Mesenchymal stem cell (in vitro differentiated cells and primary cell): Measurements from ENCODE around the gene C16orf82.

Experiments used
- DNase-seq: peaks from one replicate; pipeline ENCODE4 v3.0.0-alpha.2; 2013
- H2AFZ ChIP-seq: one replicate; pipeline ENCODE4 v1.6.1; 2013; ENCODE audit warnings: low read depth, mild to moderate bottlenecking, control low read depth, inconsistent platforms, low read length, moderate library complexity
- H2AK5ac ChIP-seq: 2 replicates; pipeline ENCODE4 v1.6.1; 2013; ENCODE audit warnings: low read length, moderate library complexity, mild to moderate bottlenecking, inconsistent platforms; ENCODE audit not compliant: severe bottlenecking
- H2BK120ac ChIP-seq: one replicate; pipeline ENCODE4 v1.6.1; 2013; ENCODE audit warnings: low read depth, mild to moderate bottlenecking, inconsistent platforms, low read length, moderate library complexity
- H2BK12ac ChIP-seq, 2 experiments: one replicate each; pipeline ENCODE4 v1.6.1; 2013; ENCODE audit warnings: inconsistent platforms in 2 of 2, low read length in 2 of 2, mild to moderate bottlenecking in 2 of 2, moderate library complexity in 2 of 2, control low read depth in 1 of 2
- H2BK15ac ChIP-seq: one replicate; pipeline ENCODE4 v1.6.1; 2013; ENCODE audit warnings: mild to moderate bottlenecking, low read depth, inconsistent platforms; ENCODE audit not compliant: poor library complexity, severe bottlenecking
- H2BK5ac ChIP-seq: 2 replicates; pipeline ENCODE4 v1.6.1; 2013; ENCODE audit warnings: low read depth, mild to moderate bottlenecking, low read length, control low read depth, inconsistent platforms; ENCODE audit not compliant: poor library complexity, severe bottlenecking
- H3K14ac ChIP-seq, 2 experiments: one replicate each; pipeline ENCODE4 v1.6.1; 2013; ENCODE audit warnings: inconsistent platforms in 2 of 2, low read length in 2 of 2, control low read depth in 1 of 2, mild to moderate bottlenecking in 1 of 2, moderate library complexity in 1 of 2
- H3K18ac ChIP-seq, 2 experiments: one replicate each; pipeline ENCODE4 v1.6.1; 2013; ENCODE audit warnings: inconsistent platforms in 2 of 2, low read length in 2 of 2, control low read depth in 1 of 2, low read depth in 1 of 2, mild to moderate bottlenecking in 1 of 2
- H3K23ac ChIP-seq, 2 experiments: one replicate each; pipeline ENCODE4 v1.6.1; 2013; ENCODE audit warnings: inconsistent platforms in 2 of 2, low read length in 2 of 2, mild to moderate bottlenecking in 2 of 2, moderate library complexity in 2 of 2, control low read depth in 1 of 2
- H3K27ac ChIP-seq: 2 replicates; pipeline ENCODE4 v1.5.1; 2013; ENCODE audit warnings: mild to moderate bottlenecking, moderate library complexity, low read length, control low read depth, inconsistent platforms; ENCODE audit not compliant: poor library complexity, severe bottlenecking
- H3K27me3 ChIP-seq, 2 experiments: 2 replicates each; pipeline versions ENCODE4 v1.6.1 to v1.7.0; 2013; ENCODE audit warnings: low read length in 2 of 2, mild to moderate bottlenecking in 2 of 2, moderate library complexity in 2 of 2, control low read depth in 1 of 2, inconsistent platforms in 1 of 2; ENCODE audit not compliant: control insufficient read depth in 1 of 2, insufficient read depth in 1 of 2
- H3K36me3 ChIP-seq, 2 experiments: 2 replicates each; pipeline versions ENCODE4 v1.6.1 to v1.7.0; 2013; ENCODE audit warnings: low read length in 2 of 2, control low read depth in 1 of 2, inconsistent platforms in 1 of 2, low read depth in 1 of 2, mild to moderate bottlenecking in 1 of 2; ENCODE audit not compliant: insufficient read depth in 2 of 2, control insufficient read depth in 1 of 2
- H3K4ac ChIP-seq, 2 experiments: one replicate each; pipeline ENCODE4 v1.6.1; 2013; ENCODE audit warnings: inconsistent platforms in 2 of 2, low read length in 2 of 2, mild to moderate bottlenecking in 2 of 2, moderate library complexity in 2 of 2, control low read depth in 1 of 2, low read depth in 1 of 2
- H3K4me1 ChIP-seq: 2 replicates; pipeline ENCODE4 v1.6.1; 2013; ENCODE audit warnings: low read depth, low read length, control low read depth; ENCODE audit not compliant: control insufficient read depth, insufficient read depth
- H3K4me2 ChIP-seq: 2 replicates; pipeline ENCODE4 v1.6.1; 2013; ENCODE audit warnings: low read length, mild to moderate bottlenecking, inconsistent platforms; ENCODE audit not compliant: poor library complexity, severe bottlenecking
- H3K4me3 ChIP-seq, 2 experiments: 2 replicates each; pipeline versions ENCODE4 v1.5.1 to v1.7.0; 2013; ENCODE audit warnings: low read length in 2 of 2, mild to moderate bottlenecking in 2 of 2, control low read depth in 1 of 2, low read depth in 1 of 2; ENCODE audit not compliant: insufficient read depth in 1 of 2
- H3K79me1 ChIP-seq: replicated peaks from 2 replicates; pipeline ENCODE4 v1.6.1; 2013; ENCODE audit warnings: mild to moderate bottlenecking, control low read depth, low read length, inconsistent platforms; ENCODE audit not compliant: poor library complexity, severe bottlenecking
- H3K9ac ChIP-seq: 2 replicates; pipeline ENCODE4 v1.7.0; 2013; ENCODE audit warnings: mild to moderate bottlenecking, low read length, moderate library complexity
- H3K9me3 ChIP-seq: 2 replicates; pipeline ENCODE4 v1.7.0; 2013; ENCODE audit warnings: mild to moderate bottlenecking, low read length; ENCODE audit not compliant: control insufficient read depth
- H4K8ac ChIP-seq: one replicate; pipeline ENCODE4 v1.6.1; 2013; ENCODE audit warnings: inconsistent platforms, mild to moderate bottlenecking, low read length, moderate library complexity
- H4K91ac ChIP-seq: one replicate; pipeline ENCODE4 v1.6.1; 2013; ENCODE audit warnings: mild to moderate bottlenecking, low read length, inconsistent platforms
- WGBS: methylation state at CpG from one replicate; pipeline ENCODE4 v1.1.7; 2013; ENCODE audit warnings: mixed read lengths; 5-methylcytosine and 5-hydroxymethylcytosine counted together

C16orf82 gene

DNA sequence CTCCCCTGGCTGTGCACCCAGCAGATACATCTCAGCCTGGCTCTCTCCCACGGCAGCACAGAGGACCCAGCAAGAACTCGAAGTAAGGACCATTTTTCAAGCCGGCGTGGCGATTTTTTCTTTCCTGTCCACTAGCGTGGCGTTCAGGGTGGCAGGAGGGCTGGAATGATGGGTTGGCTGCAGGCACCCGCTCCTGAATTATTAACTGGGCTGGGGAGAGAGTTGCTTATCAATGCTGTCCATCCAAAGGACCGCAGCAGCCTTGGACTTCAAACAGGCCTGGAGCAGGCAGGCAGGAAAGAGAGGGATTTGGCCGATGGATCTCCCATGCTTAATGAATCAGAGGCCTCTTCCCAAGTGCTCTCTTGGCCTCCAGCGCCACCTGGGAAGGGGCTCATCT lies 7.0 kb downstream of the C16orf82 start:
- H2AFZ ChIP-seq = peak overlapping the region; percentile 10
- no peak overlapping the region for H3K18ac ChIP-seq
- 82% methylated on average over 11 of the region's 11 CpGs for WGBS

DNA sequence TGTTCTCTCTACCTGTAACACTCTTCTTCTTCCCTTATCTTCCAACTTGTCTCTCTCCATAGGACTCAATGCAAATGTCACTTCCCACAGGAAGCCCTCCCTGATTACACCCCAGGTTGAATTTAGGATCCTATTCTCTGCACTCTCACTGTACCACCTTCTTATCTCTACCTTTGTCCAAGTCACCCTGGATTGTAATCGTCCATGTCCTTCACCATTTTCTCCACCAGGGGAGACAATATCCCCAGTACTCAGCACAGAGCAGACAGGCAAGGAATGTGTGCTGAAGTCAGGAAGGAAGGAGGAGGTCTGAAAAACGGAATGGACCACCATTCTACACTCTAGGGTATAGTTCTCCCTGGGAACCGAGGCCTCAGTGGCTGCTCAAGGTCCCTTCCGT lies 14.2 kb downstream of the C16orf82 start:
- H3K36me3 ChIP-seq = no peaks in the 10 kb centered on the region
- WGBS = 18% methylated on average over 4 of the region's 4 CpGs
- H3K9ac ChIP-seq = no peak overlapping the region
- H4K8ac ChIP-seq = no peak overlapping the region
- no peak overlapping the region for H4K91ac ChIP-seq
- no peak overlapping the region for H3K4me2 ChIP-seq
- no peaks in the 10 kb centered on the region for H3K4me1 ChIP-seq
- no peak overlapping the region for H3K27ac ChIP-seq
- peaks cover 0 to 63% of the 10 kb centered on the region in 2 experiments for H3K27me3 ChIP-seq
- H2AFZ ChIP-seq = no peak overlapping the region
- H2BK120ac ChIP-seq = no peak overlapping the region
- no peak overlapping the region for H2AK5ac ChIP-seq
- H3K18ac ChIP-seq = no peak overlapping the region
- H2BK12ac ChIP-seq = no peak overlapping the region
- H3K23ac ChIP-seq = no peak overlapping the region
- no peak overlapping the region for H3K4ac ChIP-seq
- no peaks in the 10 kb centered on the region for H3K9me3 ChIP-seq
- H3K14ac ChIP-seq = no peak overlapping the region
- H3K4me3 ChIP-seq = no peak overlapping the region
- no peak overlapping the region for H2BK5ac ChIP-seq
- peak; percentile 7 for DNase-seq
- no peaks in the 10 kb centered on the region for H3K79me1 ChIP-seq
- no peak overlapping the region for H2BK15ac ChIP-seq

More for the DNA sequence above, 7.0 kb downstream of the C16orf82 start:
- Histone ChIP-seq H2BK12ac (no peak overlapping the region), H3K27ac (no peak overlapping the region), H3K4ac (no peak overlapping the region), H2AK5ac (no peak overlapping the region), H3K14ac (no peak overlapping the region), H3K4me3 (no peak overlapping the region), H3K23ac (no peak overlapping the region), H3K36me3 (no peaks in the 10 kb centered on the region), H3K4me2 (no peak overlapping the region), H3K4me1 (no peaks in the 10 kb centered on the region), H3K9me3 (no peaks in the 10 kb centered on the region), H2BK5ac (no peak overlapping the region), H2BK15ac (no peak overlapping the region), H3K79me1 (no peaks in the 10 kb centered on the region), H2BK120ac (no peak overlapping the region), H4K8ac (no peak overlapping the region), H3K27me3 (peaks cover 0 to 23% of the 10 kb centered on the region in 2 experiments), H4K91ac (no peak overlapping the region), H3K9ac (no peak overlapping the region)
- no peak for DNase-seq

DNA sequence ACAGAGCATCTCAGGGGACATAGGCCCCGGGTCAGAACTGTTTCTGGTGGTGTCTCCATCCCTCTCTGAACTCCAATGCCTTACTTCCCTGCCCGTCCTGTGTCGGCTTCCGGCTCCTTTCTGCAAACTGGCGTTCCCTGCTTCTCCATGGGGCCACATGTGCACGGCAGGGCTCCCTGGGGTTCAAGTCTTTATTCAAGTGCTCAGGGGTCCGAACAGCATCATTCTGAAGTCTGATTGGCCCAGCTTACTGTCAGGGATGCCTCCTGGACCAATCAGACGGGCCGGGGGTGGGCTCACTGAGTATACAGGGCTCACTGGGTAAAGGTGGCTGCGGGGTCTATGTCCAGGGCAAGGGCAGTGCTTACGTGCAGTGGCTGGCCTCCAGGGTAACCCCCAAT lies 17.1 kb downstream of the C16orf82 start:
- H3K14ac ChIP-seq = no peak overlapping the region
- H3K27me3 ChIP-seq = peaks cover 0 to 48% of the 10 kb centered on the region in 2 experiments
- no peak overlapping the region for H3K27ac ChIP-seq
- no peak overlapping the region for H2BK15ac ChIP-seq
- no peak overlapping the region for H2AFZ ChIP-seq
- H2AK5ac ChIP-seq = no peak overlapping the region
- no peaks in the 10 kb centered on the region for H3K79me1 ChIP-seq
- no peak overlapping the region for H3K9ac ChIP-seq
- no peak overlapping the region for H3K4me2 ChIP-seq
- no peak overlapping the region for H3K23ac ChIP-seq
- H2BK5ac ChIP-seq = no peak overlapping the region
- no peak overlapping the region for H3K4me3 ChIP-seq
- no peak overlapping the region for H2BK12ac ChIP-seq
- WGBS = 62% methylated on average over 11 of the region's 11 CpGs
- no peaks in the 10 kb centered on the region for H3K36me3 ChIP-seq
- no peak overlapping the region for H3K18ac ChIP-seq
- H4K8ac ChIP-seq = no peak overlapping the region
- H3K9me3 ChIP-seq = no peaks in the 10 kb centered on the region
- H3K4ac ChIP-seq = no peak overlapping the region
- H2BK120ac ChIP-seq = no peak overlapping the region
- H4K91ac ChIP-seq = no peak overlapping the region
- no peaks in the 10 kb centered on the region for H3K4me1 ChIP-seq
- DNase-seq = no peak

- H3K4me2 ChIP-seq = no peak overlapping the region
- H4K8ac ChIP-seq = no peak overlapping the region
- no peak overlapping the region for H2BK5ac ChIP-seq
- H3K23ac ChIP-seq = no peak overlapping the region
- 75% methylated on average over 8 of the region's 9 CpGs for WGBS
- H2BK12ac ChIP-seq = no peak overlapping the region
- H2BK15ac ChIP-seq = no peak overlapping the region
- H2AFZ ChIP-seq = no peak overlapping the region
- no peak overlapping the region for H2BK120ac ChIP-seq
- no peak overlapping the region for H3K18ac ChIP-seq
- H3K79me1 ChIP-seq = no peaks in the 10 kb centered on the region
- H3K27me3 ChIP-seq = peaks cover 0 to 43% of the 10 kb centered on the region in 2 experiments
- no peaks in the 10 kb centered on the region for H3K4me1 ChIP-seq
- no peak overlapping the region for H3K4ac ChIP-seq
- H3K9ac ChIP-seq = no peak overlapping the region
- H4K91ac ChIP-seq = no peak overlapping the region
- H3K14ac ChIP-seq = peak overlapping the region in 1 of 2 experiments; percentile 57
- no peaks in the 10 kb centered on the region for H3K9me3 ChIP-seq
- no peak overlapping the region for H3K4me3 ChIP-seq
- H3K27ac ChIP-seq = no peak overlapping the region
- H3K36me3 ChIP-seq = no peaks in the 10 kb centered on the region
- no peak for DNase-seq
- no peak overlapping the region for H2AK5ac ChIP-seq
Measured at GRCh38 chr16:27084307-27085028, 17.7 kb downstream of the C16orf82 start.
